Measurements from ENCODE around the gene USP30.
A peak's percentile ranks its signal among the peaks of the same experiment; 100 is the strongest.

Gene USP30

DNA sequence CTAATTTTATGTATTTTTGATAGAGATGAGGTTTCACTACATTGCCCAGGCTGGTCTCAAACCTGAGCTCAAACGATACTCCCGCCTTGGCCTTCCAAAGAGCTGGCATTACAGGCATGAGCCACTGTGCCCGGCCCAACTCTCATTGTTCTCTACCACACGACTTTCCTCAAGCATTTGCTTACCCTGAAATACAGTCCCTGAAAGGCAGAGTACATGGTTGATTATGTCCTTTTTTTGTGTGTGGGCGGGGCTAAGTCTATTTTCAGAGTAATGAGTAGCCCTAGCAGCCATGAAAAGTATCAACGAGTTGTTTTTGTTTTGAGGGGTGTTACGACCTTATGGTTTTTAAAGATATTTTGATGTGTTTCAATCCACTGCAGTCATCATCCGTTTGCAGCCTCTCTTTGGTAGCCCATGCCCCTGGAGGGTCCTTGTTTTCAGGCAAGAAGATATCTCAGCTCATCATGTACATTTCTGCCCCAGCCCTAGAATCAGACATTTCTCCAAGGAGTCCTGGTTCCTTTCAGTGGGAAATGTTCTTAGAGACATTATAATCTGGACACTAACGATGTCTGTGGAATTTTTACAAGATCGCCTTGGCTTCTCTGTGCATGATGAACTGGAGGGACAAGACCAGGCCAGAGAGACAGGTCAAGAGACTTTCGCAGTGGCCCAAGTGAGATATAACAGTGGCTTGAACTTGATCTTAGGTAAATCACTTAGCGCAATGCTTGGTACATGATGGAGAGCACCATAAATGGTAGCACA lies 72.7 kb downstream of the USP30 start:
- no peak for DNase-seq

DNA sequence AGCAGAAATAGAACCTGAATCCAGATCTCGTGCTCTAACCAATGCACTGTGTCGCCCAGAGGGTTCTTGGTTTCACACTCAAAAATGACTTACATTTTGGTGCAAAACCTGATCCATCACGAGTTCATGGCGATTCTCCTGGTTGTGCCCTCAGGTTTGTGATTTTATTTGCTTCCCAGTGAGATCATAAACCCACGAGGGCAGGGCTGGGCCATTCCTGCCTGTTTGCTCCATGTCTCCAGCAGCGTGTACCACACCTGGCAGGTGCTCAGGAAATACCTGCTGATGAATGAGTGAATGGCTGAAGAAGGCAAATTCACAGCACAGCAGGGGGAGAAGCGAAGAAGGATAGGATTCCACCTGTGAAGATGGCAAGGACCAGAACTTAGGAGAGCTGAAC lies 73.4 kb downstream of the USP30 start:
- DNase-seq: no peak

DNA sequence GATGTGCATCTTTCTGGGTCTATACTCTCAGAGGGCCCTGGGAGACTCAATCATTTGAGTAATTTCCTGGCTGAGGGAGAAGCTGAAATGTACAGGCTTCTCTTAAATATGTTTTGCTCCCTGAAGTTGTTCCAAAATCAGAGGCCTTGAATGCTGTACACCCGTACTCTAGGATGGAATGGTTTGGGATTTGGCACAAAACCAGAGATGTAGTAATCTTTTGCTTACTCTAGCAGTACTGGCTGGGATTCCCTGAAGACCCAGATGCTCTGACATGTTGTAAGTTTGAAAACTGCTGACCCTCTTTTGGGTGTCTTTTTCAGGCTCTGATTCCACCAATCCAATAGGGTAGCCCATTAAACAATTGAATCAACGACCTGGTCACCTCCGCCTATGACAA lies 74.4 kb downstream of the USP30 start:
- DNase-seq: no peak

DNA sequence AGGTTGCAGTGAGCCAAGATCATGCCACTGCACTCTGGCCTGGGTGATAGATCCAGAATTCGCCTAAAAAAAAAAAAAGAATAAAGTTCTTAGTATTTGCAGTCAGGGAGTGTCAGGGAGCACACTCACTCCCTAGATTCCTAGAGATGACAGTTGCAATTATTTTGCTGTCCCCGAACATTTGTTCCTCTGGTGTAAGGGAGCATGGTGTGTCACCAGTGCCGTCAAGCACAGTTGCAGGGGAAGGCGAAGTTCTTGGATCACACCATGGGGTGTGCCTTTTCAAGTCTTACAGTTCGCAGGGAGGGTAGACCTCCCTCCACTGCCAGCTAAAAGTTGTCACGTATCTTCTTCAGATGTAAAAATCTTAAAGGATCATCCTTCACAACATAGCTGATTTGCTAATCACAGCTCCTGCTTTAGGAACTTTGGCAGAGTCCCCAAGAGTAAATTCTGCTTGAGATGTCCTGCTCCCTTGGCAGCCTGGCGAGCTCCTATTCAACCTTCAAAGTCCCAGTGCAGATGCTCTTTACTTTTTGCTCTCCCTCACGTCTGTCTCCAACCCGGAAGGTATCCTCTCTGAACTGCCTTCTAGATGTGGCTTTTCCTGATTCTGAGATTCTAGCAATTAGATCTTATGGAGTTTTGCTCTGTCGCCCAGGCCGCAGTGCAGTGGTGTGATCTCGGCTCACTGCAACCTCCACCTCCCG lies 75.3 kb downstream of the USP30 start:
- DNase-seq: no peak

DNA sequence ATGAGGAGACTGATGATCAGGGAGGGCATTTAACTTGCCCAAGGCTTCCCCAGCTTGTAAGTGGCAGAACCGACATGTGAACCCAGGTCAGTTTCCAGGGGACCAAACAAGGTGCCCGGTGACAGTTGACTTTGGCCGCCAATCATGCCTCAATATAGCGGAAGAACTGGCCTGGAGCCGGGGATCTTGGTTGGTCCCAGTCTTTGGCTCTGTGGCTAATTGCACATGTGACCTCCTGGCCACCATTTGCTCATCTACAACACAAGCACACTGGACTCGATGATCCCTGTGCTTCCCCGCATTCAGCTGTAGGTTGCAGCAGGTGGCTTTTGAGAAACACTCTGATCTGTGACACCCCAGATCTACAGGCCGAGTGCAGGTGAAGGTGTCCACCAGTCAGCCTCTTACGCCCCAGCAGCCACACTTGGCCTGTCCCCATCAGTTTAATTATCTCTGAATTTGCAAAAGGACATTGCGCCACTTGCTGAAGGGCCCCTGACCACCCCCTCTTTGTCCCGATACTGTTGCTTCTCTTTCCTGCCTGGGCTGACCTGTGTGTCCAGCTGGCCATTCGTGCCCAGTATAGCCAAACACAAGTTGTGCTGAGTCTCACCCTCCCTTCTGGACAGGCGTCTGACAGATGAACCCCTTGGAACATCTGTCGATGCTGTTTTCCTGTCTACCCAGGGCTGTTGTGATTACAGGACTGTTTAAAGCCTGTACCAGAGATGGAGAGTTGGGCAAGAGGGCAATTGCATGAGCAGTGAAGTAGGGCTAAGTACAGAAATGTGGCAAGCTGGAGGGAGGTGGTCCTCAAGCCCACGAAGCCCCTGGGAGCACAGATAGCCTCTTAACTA lies 78.1 kb downstream of the USP30 start:
- DNase-seq: no peak

DNA sequence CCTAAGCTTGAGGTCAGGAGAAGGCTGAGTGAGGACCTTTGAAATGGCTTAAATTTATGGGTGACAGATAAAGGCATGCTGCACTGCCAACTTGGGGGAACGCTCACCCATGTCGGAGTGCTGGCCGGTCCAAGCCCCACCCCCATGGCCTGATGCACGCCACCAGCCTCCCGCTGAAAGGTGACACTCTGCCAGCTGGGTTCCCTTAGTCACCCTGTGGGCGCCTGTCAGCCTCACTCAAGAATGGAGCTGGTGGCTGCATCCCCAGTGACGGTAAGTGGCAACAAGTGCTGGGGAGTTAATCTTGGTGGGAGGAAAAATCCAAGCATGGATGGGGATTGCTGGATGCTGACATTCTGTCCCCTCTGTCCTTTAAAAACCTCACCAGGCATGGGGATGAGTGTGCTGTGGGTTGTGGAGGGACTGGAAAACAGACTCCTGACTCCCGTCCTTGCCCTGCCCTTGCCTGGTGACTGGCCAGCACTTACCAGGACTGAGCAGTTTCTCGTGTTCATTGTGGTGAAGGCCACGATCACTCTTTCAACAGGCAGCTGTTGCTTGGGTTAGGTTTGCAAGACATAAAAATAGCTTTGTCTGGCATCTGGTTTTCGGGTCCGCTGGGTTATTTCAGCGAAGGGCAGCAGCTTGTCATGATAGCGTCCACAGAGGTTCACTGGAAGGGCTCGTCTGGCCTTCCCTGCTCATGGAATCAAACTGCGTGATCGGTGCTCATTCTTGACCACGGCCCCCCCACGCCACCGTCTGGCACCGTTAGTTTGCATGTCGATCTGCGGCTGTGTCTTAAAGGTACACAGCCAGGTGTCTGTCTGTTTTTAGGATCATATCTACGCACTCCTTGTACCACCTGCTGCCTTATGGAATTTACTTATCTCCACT lies 79.0 kb downstream of the USP30 start:
- peak in 12 of 56 donors; percentile 9 to 47 (median 14) for DNase-seq

DNA sequence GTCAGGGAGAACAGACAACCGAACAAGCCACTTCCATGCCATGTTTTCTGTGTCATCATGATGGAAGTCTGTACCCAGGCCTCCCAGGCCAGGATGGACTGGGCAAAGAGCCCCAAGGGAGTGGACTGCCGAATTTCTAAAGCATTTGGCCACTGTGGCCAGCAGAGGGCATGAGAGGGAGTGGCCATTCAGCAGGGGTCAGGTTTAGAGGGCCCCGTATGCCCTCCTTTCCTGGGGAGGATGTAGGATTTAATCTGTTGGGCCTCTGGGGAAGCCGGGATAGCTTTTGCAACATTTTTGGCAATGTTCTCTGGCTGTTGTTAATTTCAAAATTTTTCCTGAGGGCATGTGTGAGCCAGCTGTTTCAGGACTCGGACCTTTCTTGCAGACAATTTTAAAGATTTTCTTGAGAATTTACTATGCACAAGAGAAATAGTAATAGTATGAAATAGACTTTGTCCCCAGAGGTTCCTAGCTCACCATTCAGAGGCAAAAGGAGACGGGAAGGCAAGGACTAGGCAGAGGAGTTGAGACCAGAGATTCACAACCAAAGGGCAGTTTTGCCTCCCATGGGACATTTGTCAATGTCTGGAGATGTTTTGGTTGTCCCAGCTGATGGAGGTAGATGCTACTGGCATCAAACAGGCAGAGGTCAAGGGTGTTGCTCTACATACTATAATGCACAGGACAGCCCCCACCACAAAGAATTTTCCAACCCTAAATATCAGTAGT lies 82.0 kb downstream of the USP30 start:
- peak in 2 of 56 donors; percentile 6 to 14 for DNase-seq

DNA sequence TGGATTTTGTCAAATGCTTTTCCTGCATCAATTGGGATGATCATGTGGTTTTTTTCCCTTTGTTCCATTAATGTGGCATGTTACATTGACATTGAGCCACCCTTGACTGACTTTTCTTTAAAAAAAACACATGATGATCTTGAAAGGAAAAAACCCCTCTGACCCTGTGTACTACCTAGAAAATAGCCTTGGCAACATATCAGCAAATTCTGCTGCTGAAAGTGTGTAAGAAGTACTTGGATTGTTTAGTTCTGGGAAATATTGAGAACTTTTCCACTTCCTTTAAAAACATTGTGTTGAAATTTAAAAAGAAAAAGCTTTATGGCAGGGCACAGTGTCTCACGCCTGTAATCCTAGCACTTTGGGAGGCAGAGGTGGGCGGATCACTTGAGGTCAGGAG lies 84.7 kb downstream of the USP30 start:
- no peak for DNase-seq

Data from amygdala (tissue), 56 donors.